ENCODE results near the gene TRERF1. TPM values are rescaled to one million over a fixed set of nuclear protein-coding genes. Genes with fewer than 3 reads are reported as not detected.

Gene TRERF1
- total RNA-seq, 2 donors from 2014 or later: 3.5 to 3.8 TPM

GRCh38 chr6:42441697-42442081 lies 10.0 kb downstream of the TRERF1 start:
- H3K27ac ChIP-seq: no peak overlapping the region
- TF ChIP-seq CTCF (IDR thresholded peaks at IDR 0.05): no peak
- H3K4me1 ChIP-seq: no peaks in the 10 kb centered on the region
- DNase-seq: no peak
- H3K27me3 ChIP-seq: no peaks in the 10 kb centered on the region
- intact Hi-C loops (cut with DNase I): no loop called here
- H3K36me3 ChIP-seq: no peaks in the 10 kb centered on the region
- no peaks in the 10 kb centered on the region for H3K9me3 ChIP-seq
- H3K4me3 ChIP-seq: no peak overlapping the region
- H3K9ac ChIP-seq (ENCODE audit: low read depth in 2 of 2, low read length in 2 of 2): no peak overlapping the region

GRCh38 chr6:42440778-42441696 lies 10.7 kb downstream of the TRERF1 start:
- Histone ChIP-seq H3K36me3 (no peaks in the 10 kb centered on the region), H3K9me3 (no peaks in the 10 kb centered on the region), H3K4me1 (no peaks in the 10 kb centered on the region), H3K4me3 (no peak overlapping the region), H3K9ac (ENCODE audit: low read depth in 2 of 2, low read length in 2 of 2) (no peak overlapping the region), H3K27me3 (no peaks in the 10 kb centered on the region), H3K27ac (no peak overlapping the region)
- DNase-seq: no peak
- intact Hi-C loops (cut with DNase I): no loop called here
- TF ChIP-seq CTCF (IDR thresholded peaks at IDR 0.05): no peak

GRCh38 chr6:42440027-42440426 lies 11.7 kb downstream of the TRERF1 start:
- H3K27me3 ChIP-seq: no peaks in the 10 kb centered on the region
- no peak overlapping the region for H3K27ac ChIP-seq

GRCh38 chr6:42436825-42437224 lies 14.9 kb downstream of the TRERF1 start:
- H3K27ac ChIP-seq: no peak overlapping the region
- no peak for TF ChIP-seq CTCF (IDR thresholded peaks at IDR 0.05)
- intact Hi-C loops (cut with DNase I): no loop called here

More at GRCh38 chr6:42440027-42440426, 11.7 kb downstream of the TRERF1 start:
- no peaks in the 10 kb centered on the region for H3K36me3 ChIP-seq
- H3K4me3 ChIP-seq: no peak overlapping the region
- no peaks in the 10 kb centered on the region for H3K4me1 ChIP-seq
- no peak for DNase-seq
- TF ChIP-seq CTCF (IDR thresholded peaks at IDR 0.05): no peak
- intact Hi-C loops (cut with DNase I): no loop called here
- no peaks in the 10 kb centered on the region for H3K9me3 ChIP-seq
- H3K9ac ChIP-seq (ENCODE audit: low read depth in 2 of 2, low read length in 2 of 2): peak overlapping the region in 1 of 2 donors; percentile 15

GRCh38 chr6:42434237-42434636 lies 17.5 kb downstream of the TRERF1 start:
- DNase-seq: no peak
- H3K27ac ChIP-seq: no peak overlapping the region
- H3K4me3 ChIP-seq: no peak overlapping the region
- no peaks in the 10 kb centered on the region for H3K36me3 ChIP-seq
- no peak overlapping the region for H3K9ac ChIP-seq (ENCODE audit: low read depth in 2 of 2, low read length in 2 of 2)
- intact Hi-C loops (cut with DNase I): no loop called here
- H3K27me3 ChIP-seq: no peaks in the 10 kb centered on the region
- TF ChIP-seq CTCF (IDR thresholded peaks at IDR 0.05): no peak
- no peaks in the 10 kb centered on the region for H3K9me3 ChIP-seq
- no peaks in the 10 kb centered on the region for H3K4me1 ChIP-seq

More at GRCh38 chr6:42436825-42437224, 14.9 kb downstream of the TRERF1 start:
- no peak for DNase-seq
- Histone ChIP-seq H3K4me3 (no peak overlapping the region), H3K27me3 (no peaks in the 10 kb centered on the region), H3K4me1 (no peaks in the 10 kb centered on the region), H3K9ac (ENCODE audit: low read depth in 2 of 2, low read length in 2 of 2) (no peak overlapping the region), H3K36me3 (no peaks in the 10 kb centered on the region), H3K9me3 (no peaks in the 10 kb centered on the region)
